Uterus (tissue), 4 donors: ENCODE results near the gene MRGPRD. TPM values are rescaled to one million over a fixed set of nuclear protein-coding genes. Genes with fewer than 3 reads are reported as not detected.
"Not testable (repeated sequence)": the region's sequence is repeated elsewhere in the genome, so short reads cannot be mapped to it uniquely, and the experiment has no call there.

Experiments used
- DNase-seq, 2 donors: peaks; one replicate each; pipeline ENCODE4 v3.0.0-alpha.2; 2019 to 2020
- H3K27ac ChIP-seq, 2 donors: fragments of 200-600 bp; sonication (generic); 1 replicate in 1 of 2; 2 replicates in 1 of 2; pipeline ENCODE4 v1.5.1; 2016 to 2018
- H3K27me3 ChIP-seq, 2 donors: fragments of 200-600 bp; sonication (generic); one replicate each; pipeline ENCODE4 v1.5.1; 2018 to 2019; ENCODE audit warnings: control low read depth in 1 of 2
- H3K36me3 ChIP-seq, 2 donors: fragments of 200-600 bp; sonication (generic); one replicate each; pipeline ENCODE4 v1.5.1; 2019; ENCODE audit warnings: control low read depth in 1 of 2
- H3K4me1 ChIP-seq, 2 donors: fragments of 200-600 bp; sonication (generic); one replicate each; pipeline ENCODE4 v1.5.1; 2018 to 2019; ENCODE audit warnings: control low read depth in 1 of 2
- H3K4me3 ChIP-seq, 2 donors: fragments of 200-600 bp; sonication (generic); 1 replicate in 1 of 2; 2 replicates in 1 of 2; pipeline ENCODE4 v1.5.1; 2018 to 2019; ENCODE audit warnings: mild to moderate bottlenecking in 1 of 2
- H3K9me3 ChIP-seq, 2 donors: fragments of 200-600 bp; sonication (generic); one replicate each; pipeline ENCODE4 v1.5.1; 2019; ENCODE audit warnings: control low read depth in 1 of 2
- POLR2A ChIP-seq, 2 donors: fragments of 450-650 bp; IDR thresholded peaks; one replicate each; pipeline ENCODE4 v1.6.1; 2016; ENCODE audit warnings: antibody characterized with exemption in 2 of 2, mild to moderate bottlenecking in 1 of 2, moderate library complexity in 1 of 2
- intact Hi-C: fragments of 100-400 bp; cut with DNase I; formaldehyde crosslinking; loops from one replicate; pipeline ENCODE4 v1.15.1; 2023; ENCODE audit warnings: low total_unique reads
- total RNA-seq, 4 donors: library from RNA; depleted of rRNA in 3 of 4; stranded (reverse); fragments of >200 nt in 3 of 4; gene quantifications; one replicate each; pipeline versions ENCODE4 v1.1.0 to v1.2.4, GENCODE V29; 2014 to 2023
- TF ChIP-seq, protein P1 (sequence below), 4 experiments: fragments of 200-600 bp in 2 of 4; fragments of 450-650 bp in 2 of 4; sonication (generic) in 2 of 4; IDR thresholded peaks; one replicate each; pipeline ENCODE4 v1.5.1; 2016 to 2019; ENCODE audit warnings: antibody characterized with exemption in 4 of 4, mild to moderate bottlenecking in 2 of 4, moderate library complexity in 1 of 4
- donor health status: DM: yes; HTN: yes; CAD: no.

Gene MRGPRD
- total RNA-seq, 4 donors from 2014 or later: 0.41 TPM; not detected in 3

DNA sequence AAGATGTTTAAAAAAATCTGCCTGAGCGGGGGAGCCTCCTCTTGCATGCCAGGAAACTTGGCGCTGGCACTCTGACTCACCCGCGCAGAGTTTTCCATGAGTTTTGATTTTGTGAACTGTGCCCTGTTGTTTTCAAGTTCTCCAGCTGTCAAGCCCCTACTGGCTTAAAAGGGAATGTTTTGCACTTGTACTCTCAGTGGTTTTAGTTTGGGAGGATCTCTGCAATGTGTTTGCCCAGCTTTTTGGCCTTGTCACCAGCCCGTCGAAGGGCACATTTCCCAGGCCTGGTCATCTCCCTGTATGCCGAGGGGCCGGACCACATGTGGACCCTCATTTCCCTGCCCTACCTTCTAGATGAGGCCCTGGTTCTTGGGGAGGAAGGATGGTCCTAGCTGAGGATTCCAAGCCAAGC is 20.1 kb upstream of the MRGPRD start:
- peak overlapping the region; percentile 84 to 99 for H3K27ac ChIP-seq
- H3K4me3 ChIP-seq: no peak overlapping the region
- intact Hi-C loops: loop anchor here (2.0 kb wide), 1 partner anchor 98 kb away; the partner anchor contains the start of genes IGHMBP2 and MRPL21
- H3K9me3 ChIP-seq: no peaks in the 10 kb centered on the region
- DNase-seq: peak; percentile 75 to 87
- H3K4me1 ChIP-seq: peaks cover 20 to 27% of the 10 kb centered on the region in 2 donors
- no peaks in the 10 kb centered on the region for H3K36me3 ChIP-seq
- TF ChIP-seq POLR2A (IDR thresholded peaks at IDR 0.05): peak in 1 of 2 donors; percentile 16
- TF ChIP-seq, protein P1, sequence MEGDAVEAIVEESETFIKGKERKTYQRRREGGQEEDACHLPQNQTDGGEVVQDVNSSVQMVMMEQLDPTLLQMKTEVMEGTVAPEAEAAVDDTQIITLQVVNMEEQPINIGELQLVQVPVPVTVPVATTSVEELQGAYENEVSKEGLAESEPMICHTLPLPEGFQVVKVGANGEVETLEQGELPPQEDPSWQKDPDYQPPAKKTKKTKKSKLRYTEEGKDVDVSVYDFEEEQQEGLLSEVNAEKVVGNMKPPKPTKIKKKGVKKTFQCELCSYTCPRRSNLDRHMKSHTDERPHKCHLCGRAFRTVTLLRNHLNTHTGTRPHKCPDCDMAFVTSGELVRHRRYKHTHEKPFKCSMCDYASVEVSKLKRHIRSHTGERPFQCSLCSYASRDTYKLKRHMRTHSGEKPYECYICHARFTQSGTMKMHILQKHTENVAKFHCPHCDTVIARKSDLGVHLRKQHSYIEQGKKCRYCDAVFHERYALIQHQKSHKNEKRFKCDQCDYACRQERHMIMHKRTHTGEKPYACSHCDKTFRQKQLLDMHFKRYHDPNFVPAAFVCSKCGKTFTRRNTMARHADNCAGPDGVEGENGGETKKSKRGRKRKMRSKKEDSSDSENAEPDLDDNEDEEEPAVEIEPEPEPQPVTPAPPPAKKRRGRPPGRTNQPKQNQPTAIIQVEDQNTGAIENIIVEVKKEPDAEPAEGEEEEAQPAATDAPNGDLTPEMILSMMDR (IDR thresholded peaks at IDR 0.05): peak; percentile 35 to 84 (median 66)
- H3K27me3 ChIP-seq: no peaks in the 10 kb centered on the region

DNA sequence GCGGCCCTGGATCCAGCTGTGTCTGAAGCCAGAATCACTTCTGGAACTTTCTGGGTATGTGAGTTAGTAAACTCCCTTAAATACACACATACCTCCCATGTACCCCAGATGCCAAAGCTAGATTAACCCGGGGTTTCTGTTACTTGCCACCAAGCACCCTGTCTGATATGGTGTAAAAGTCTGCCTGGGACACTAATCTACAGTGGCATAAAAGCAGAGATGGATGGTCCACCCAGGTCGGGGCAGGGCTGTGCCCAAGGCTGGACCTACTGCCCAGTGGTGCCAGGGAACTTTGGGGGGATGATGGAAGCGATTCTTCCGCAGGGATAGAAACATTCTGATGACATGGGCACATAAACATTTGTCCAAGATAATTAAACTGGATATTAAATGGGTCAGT is 19.6 kb upstream of the MRGPRD start:
- DNase-seq: no peak
- Histone ChIP-seq H3K36me3 (no peaks in the 10 kb centered on the region), H3K27ac (peak overlapping the region; percentile 84 to 99), H3K9me3 (no peaks in the 10 kb centered on the region), H3K4me3 (no peak overlapping the region), H3K27me3 (no peaks in the 10 kb centered on the region), H3K4me1 (peaks cover 20 to 22% of the 10 kb centered on the region in 2 donors)
- intact Hi-C loops: loop anchor here (2.0 kb wide), 1 partner anchor 98 kb away; the partner anchor contains the start of genes IGHMBP2 and MRPL21
- TF ChIP-seq, protein P1 (IDR thresholded peaks at IDR 0.05): no peak
- no peak for TF ChIP-seq POLR2A (IDR thresholded peaks at IDR 0.05)

DNA sequence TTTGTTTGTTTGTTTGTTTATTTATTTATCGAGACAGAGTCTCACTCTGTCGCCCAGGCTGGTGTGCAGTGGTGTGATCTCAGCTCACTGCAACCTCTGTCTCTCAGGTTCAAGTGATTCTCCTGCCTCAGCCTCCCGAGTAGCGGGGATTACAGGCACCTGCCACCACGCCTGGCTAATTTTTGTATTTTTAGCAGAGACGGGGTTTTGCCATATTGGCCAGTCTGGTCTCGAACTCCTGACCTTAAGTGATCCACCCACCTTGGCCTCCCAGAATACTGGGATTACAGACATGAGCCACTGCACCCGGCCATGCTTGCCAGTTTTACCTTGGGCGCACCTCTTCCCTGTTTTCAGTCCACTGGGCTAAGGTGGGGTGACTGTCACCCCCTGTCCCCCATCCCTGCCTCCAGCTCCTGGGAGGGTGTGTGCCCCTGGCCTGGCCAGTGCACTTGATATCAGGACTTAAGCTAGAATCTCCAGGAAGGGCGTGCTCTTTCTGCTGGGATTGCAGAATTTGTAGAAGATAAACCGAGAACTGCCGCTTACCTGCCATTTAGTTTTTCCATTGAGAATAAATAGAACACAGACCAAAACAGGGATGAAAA is 19.1 kb upstream of the MRGPRD start:
- H3K27me3 ChIP-seq, H3K4me3 ChIP-seq, H3K36me3 ChIP-seq, H3K9me3 ChIP-seq, DNase-seq: not testable (repeated sequence)
- peaks cover 20 to 22% of the 10 kb centered on the region in 2 donors for H3K4me1 ChIP-seq
- intact Hi-C loops: loop anchor here (2.0 kb wide), 1 partner anchor 97 kb away; the partner anchor contains the start of genes IGHMBP2 and MRPL21
- H3K27ac ChIP-seq: peak overlapping the region; percentile 84 to 99

DNA sequence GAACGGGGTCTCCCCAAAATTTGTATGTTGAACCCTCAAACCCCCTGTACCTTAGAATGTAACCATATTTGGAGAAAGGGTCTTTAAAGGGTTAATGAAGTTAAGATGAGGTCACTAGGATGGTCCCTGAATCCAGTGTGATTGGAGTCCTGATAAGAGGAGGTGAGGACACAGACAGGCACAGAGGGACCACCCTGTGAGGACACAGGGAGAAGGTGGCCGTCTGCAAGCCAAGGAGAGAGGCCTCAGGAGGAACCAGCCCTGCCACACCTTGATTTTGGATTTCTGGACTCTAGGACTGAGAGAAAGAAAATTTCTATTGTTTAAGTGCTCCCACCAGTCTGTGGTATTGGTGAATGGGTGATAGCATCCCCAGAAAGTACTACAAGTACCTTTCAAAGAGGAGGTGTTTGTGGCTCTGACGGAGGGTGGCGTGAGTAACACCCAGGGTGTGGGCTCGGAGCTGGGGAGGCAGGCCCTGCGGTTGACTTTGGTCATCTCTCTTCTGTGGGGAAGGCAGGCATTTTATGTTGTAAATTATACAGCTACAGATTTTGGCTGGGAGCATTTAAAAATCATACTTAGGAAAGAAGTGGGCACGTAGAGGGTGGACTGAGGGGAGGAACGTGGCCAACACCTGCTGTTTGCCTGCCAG is 18.4 kb upstream of the MRGPRD start:
- intact Hi-C loops: no loop called here
- TF ChIP-seq, protein P1 (IDR thresholded peaks at IDR 0.05): no peak
- no peak for TF ChIP-seq POLR2A (IDR thresholded peaks at IDR 0.05)
- H3K4me3 ChIP-seq: no peak overlapping the region
- no peaks in the 10 kb centered on the region for H3K9me3 ChIP-seq
- no peaks in the 10 kb centered on the region for H3K36me3 ChIP-seq
- H3K4me1 ChIP-seq: peaks cover 15 to 20% of the 10 kb centered on the region in 2 donors
- peak overlapping the region; percentile 84 to 99 for H3K27ac ChIP-seq
- no peaks in the 10 kb centered on the region for H3K27me3 ChIP-seq
- DNase-seq: peak in 1 of 2 donors; percentile 8

DNA sequence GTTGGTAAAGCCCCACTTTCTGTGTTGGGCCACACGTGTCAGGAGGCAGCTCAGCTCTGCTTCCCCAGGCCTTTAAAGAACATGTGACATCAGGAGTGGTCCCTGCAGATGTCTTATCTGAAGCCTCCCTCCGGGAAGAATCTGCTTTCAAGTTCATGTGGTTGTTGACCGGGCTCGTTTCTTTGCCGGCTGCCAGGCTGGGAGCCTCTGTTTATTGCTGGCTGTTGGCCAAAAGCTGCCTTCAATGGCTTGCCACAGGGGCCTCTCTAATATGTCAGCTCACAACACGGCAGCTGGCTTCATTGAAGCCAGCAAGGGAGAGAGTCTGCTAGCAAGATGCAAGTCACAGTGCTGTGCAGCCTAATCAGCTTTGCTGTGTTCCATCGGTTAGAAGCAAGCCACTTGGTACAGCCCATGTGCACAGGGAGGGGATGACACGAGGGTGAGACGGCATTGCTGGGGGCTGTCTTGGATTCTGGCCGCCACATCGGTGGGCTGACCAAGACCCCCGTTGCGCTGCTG is 17.7 kb upstream of the MRGPRD start:
- Histone ChIP-seq H3K4me1 (peaks cover 14 to 20% of the 10 kb centered on the region in 2 donors), H3K27me3 (no peaks in the 10 kb centered on the region), H3K36me3 (no peaks in the 10 kb centered on the region), H3K27ac (peak overlapping the region; percentile 84 to 99), H3K9me3 (no peaks in the 10 kb centered on the region), H3K4me3 (no peak overlapping the region)
- DNase-seq: peak in 1 of 2 donors; percentile 21
- intact Hi-C loops: no loop called here
- TF ChIP-seq, protein P1 (IDR thresholded peaks at IDR 0.05): no peak
- no peak for TF ChIP-seq POLR2A (IDR thresholded peaks at IDR 0.05)
